Nephron (organoid): ENCODE measurements around the gene VARS1.

Experiments
- H3K27ac Mint-ChIP-seq, 3 experiments: 2 replicates each; pipeline ENCODE4 v1.8.0; 2020; ENCODE audit warnings: mixed read lengths in 3 of 3, mild to moderate bottlenecking in 2 of 3, moderate library complexity in 1 of 3
- H3K27me3 Mint-ChIP-seq: 2 replicates; pipeline ENCODE4 v1.8.0; 2021; ENCODE audit warnings: low read depth, mild to moderate bottlenecking, moderate library complexity, mixed read lengths
- H3K36me3 Mint-ChIP-seq: 2 replicates; pipeline ENCODE4 v1.8.0; 2020; ENCODE audit warnings: low read depth, mixed read lengths
- H3K4me1 Mint-ChIP-seq: 2 replicates; pipeline ENCODE4 v1.8.0; 2020; ENCODE audit warnings: mixed read lengths
- H3K4me3 Mint-ChIP-seq, 3 experiments: 2 replicates each; pipeline ENCODE4 v1.8.0; 2020; ENCODE audit warnings: mild to moderate bottlenecking in 3 of 3, mixed read lengths in 3 of 3, moderate library complexity in 2 of 3
- H3K9me3 Mint-ChIP-seq: 2 replicates; pipeline ENCODE4 v1.8.0; 2020; ENCODE audit warnings: mixed read lengths
- CTCF ChIP-seq, 3 experiments: fragments of 200-600 bp; sonication (generic); IDR thresholded peaks; one replicate each; pipeline ENCODE4 v1.5.0; 2021; ENCODE audit warnings: antibody characterized with exemption in 3 of 3; ENCODE audit not compliant: unreplicated experiment in 3 of 3

The VARS1 gene

GRCh38 chr6:31752739-31753319 lies 42.7 kb downstream of the VARS1 start:
- H3K4me1 Mint-ChIP-seq = no peaks in the 10 kb centered on the region
- no peaks in the 10 kb centered on the region for H3K36me3 Mint-ChIP-seq
- H3K27ac Mint-ChIP-seq = no peak overlapping the region
- no peaks in the 10 kb centered on the region for H3K9me3 Mint-ChIP-seq
- H3K4me3 Mint-ChIP-seq = no peak overlapping the region
- no peak for TF ChIP-seq CTCF (IDR thresholded peaks at IDR 0.05; ENCODE audit: unreplicated experiment in 3 of 3)
- H3K27me3 Mint-ChIP-seq = no peaks in the 10 kb centered on the region

DNA sequence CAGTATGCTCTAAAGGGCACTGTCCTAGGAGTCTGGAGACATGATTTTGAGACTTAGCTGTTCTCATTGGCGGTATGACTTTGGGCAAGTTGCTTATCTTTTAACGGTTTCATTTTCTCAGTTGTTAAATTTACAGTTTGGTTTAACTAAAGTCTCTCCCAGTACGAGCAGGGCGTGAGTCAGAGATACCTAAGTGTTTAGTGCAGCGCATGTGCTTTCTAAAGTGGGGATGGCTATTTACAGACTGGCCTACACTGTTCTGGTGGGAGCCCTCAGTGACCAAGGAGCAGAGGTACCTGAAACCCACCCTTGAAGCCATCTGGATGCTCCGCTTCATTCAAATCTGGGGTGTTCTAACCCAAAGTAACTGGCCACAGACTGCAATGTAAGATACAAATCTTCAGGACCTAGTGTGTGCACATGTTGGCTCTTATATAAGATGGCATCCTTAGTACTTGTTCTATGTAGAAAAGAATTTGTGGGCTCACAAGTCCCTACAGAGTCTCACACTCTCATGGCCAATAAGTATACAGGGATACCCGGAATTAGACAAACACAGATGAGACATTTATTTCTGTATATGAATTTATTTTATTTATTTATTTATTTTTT lies 45.0 kb downstream of the VARS1 start:
- Mint-ChIP-seq H3K27ac (no peak overlapping the region), H3K9me3 (no peaks in the 10 kb centered on the region), H3K36me3 (peaks cover 5% of the 10 kb centered on the region), H3K4me3 (no peak overlapping the region), H3K27me3 (no peaks in the 10 kb centered on the region), H3K4me1 (peaks cover under 1% of the 10 kb centered on the region)
- no peak for TF ChIP-seq CTCF (IDR thresholded peaks at IDR 0.05; ENCODE audit: unreplicated experiment in 3 of 3)

GRCh38 chr6:31749301-31750036 lies 46.1 kb downstream of the VARS1 start:
- TF ChIP-seq CTCF (IDR thresholded peaks at IDR 0.05; ENCODE audit: unreplicated experiment in 3 of 3) = no peak
- H3K9me3 Mint-ChIP-seq = no peaks in the 10 kb centered on the region
- H3K4me1 Mint-ChIP-seq = peaks cover 6% of the 10 kb centered on the region
- no peak overlapping the region for H3K27ac Mint-ChIP-seq
- no peak overlapping the region for H3K4me3 Mint-ChIP-seq
- no peaks in the 10 kb centered on the region for H3K27me3 Mint-ChIP-seq
- peaks cover 5% of the 10 kb centered on the region for H3K36me3 Mint-ChIP-seq
